ENCODE results near the gene DUSP5. TPM values are rescaled to one million over a fixed set of nuclear protein-coding genes. Genes with fewer than 3 reads are reported as not detected.

Gene DUSP5
- total and polyA plus RNA-seq, 2 of the 4 experiments (the other 2 are of a cell fraction) = 42.1 to 48.1 TPM

GRCh38 chr10:110516815-110517492 is 19.2 kb downstream of the DUSP5 start:
- Histone ChIP-seq H2BK20ac (ENCODE audit: low read depth, low read length) (no peak overlapping the region), H3K4me3 (ENCODE audit: insufficient read depth, low read depth, low read length) (no peak overlapping the region), H3K56ac (ENCODE audit: extremely low read depth, insufficient read depth, low read length) (no peak overlapping the region), H3K36me3 (ENCODE audit: control insufficient read depth, insufficient read depth, low read length) (peaks cover 9% of the 10 kb centered on the region; the same call in 1 of the 2 replicates), H2AFZ (replicated peaks; ENCODE audit: low read length, poor library complexity) (no peak overlapping the region), H3K23ac (ENCODE audit: low read depth, low read length) (no peak overlapping the region), H3K4ac (ENCODE audit: low read depth, low read length) (no peak overlapping the region), H2BK120ac (ENCODE audit: low read depth, low read length) (no peak overlapping the region), H3K79me1 (ENCODE audit: low read depth in 1 of 2, low read length in 2 of 2) (peaks cover 15 to 32% of the 10 kb centered on the region in 2 experiments), H3K14ac (replicated peaks; ENCODE audit: low read depth, low read length) (no peak overlapping the region), H3K4me1 (ENCODE audit: control insufficient read depth, insufficient read depth, low read length) (peaks cover 10% of the 10 kb centered on the region), H4K20me1 (ENCODE audit: insufficient read depth, low read length) (peaks cover 9% of the 10 kb centered on the region), H3K9ac (ENCODE audit: low read depth, low read length) (no peak overlapping the region), H3K4me2 (ENCODE audit: low read depth, low read length) (no peak overlapping the region), H3K27me3 (ENCODE audit: control insufficient read depth, insufficient read depth, low read length) (no peaks in the 10 kb centered on the region), H3K9me3 (ENCODE audit: control insufficient read depth, insufficient read depth, low read length) (no peaks in the 10 kb centered on the region), H3K9me1 (ENCODE audit: insufficient read depth, low read length) (peaks cover 14% of the 10 kb centered on the region), H2BK5ac (ENCODE audit: low read depth, low read length, poor library complexity, severe bottlenecking) (no peak overlapping the region), H2AK9ac (replicated peaks; ENCODE audit: low read depth, low read length, poor library complexity) (no peak overlapping the region), H2AK5ac (ENCODE audit: low read depth, low read length) (no peak overlapping the region), H3K18ac (ENCODE audit: low read depth, low read length) (no peak overlapping the region), H2BK15ac (ENCODE audit: low read depth, low read length) (no peak overlapping the region), H4K5ac (ENCODE audit: low read depth, low read length) (no peak overlapping the region), H3K27ac (ENCODE audit: insufficient read depth, low read length) (no peak overlapping the region), H4K91ac (ENCODE audit: insufficient read depth, low read depth, low read length) (no peak overlapping the region), H4K8ac (ENCODE audit: low read depth in 2 of 2, low read length in 2 of 2) (no peak overlapping the region)
- intact Hi-C loops (cut with micrococcal nuclease) = no loop called here
- CTCF ChIA-PET = no interaction called here
- dilution Hi-C loops (cut with HindIII; ENCODE audit: low sequenced_read_pairs, unreplicated experiment) = no loop called here
- DNase-seq = no peak
- BruUV-seq (replicated peaks) = no TSS peak
- WGBS, 2 experiments (ENCODE audit: extremely low coverage in 2 of 2, insufficient read length in 1 of 2) = 100% methylated on average over 1 of the region's 3 CpGs; no CpG with 5 or more reads in 1 of the 2 experiments
- in situ Hi-C loops (cut with MboI; ENCODE audit: low sequenced_read_pairs) = no loop called here
- POLR2A ChIA-PET (ENCODE audit: unreplicated experiment) = no interaction called here
- no peak for ATAC-seq (ENCODE audit: low read depth)
- TF ChIP-seq CEBPB (IDR thresholded peaks at IDR 0.05; ENCODE audit: low read depth, low read length) = no peak
- no peak for TF ChIP-seq SMC3 (IDR thresholded peaks at IDR 0.05; ENCODE audit: low read depth, low read length)
- no peak for TF ChIP-seq RCOR1 (IDR thresholded peaks at IDR 0.05; ENCODE audit: insufficient replicate concordance, low read length)
- no peak for TF ChIP-seq BHLHE40 (IDR thresholded peaks at IDR 0.05; ENCODE audit: low read depth, low read length)
- TF ChIP-seq POLR2A (IDR thresholded peaks at IDR 0.05; ENCODE audit: low read depth, low read length) = no peak; the same call in none of the 2 replicates
- no peak for TF ChIP-seq MAFK (IDR thresholded peaks at IDR 0.05; ENCODE audit: low read depth, low read length)
- no peak for TF ChIP-seq CTCF (conservative IDR thresholded peaks at IDR 0.05; ENCODE audit: low read depth, low read length)
- TF ChIP-seq MAZ (IDR thresholded peaks at IDR 0.05; ENCODE audit: borderline replicate concordance, low read depth, low read length) = no peak
- TF ChIP-seq RAD21 (IDR thresholded peaks at IDR 0.05; ENCODE audit: low read length) = no peak
